Measurements from ENCODE around the gene IL15.

The IL15 gene

DNA sequence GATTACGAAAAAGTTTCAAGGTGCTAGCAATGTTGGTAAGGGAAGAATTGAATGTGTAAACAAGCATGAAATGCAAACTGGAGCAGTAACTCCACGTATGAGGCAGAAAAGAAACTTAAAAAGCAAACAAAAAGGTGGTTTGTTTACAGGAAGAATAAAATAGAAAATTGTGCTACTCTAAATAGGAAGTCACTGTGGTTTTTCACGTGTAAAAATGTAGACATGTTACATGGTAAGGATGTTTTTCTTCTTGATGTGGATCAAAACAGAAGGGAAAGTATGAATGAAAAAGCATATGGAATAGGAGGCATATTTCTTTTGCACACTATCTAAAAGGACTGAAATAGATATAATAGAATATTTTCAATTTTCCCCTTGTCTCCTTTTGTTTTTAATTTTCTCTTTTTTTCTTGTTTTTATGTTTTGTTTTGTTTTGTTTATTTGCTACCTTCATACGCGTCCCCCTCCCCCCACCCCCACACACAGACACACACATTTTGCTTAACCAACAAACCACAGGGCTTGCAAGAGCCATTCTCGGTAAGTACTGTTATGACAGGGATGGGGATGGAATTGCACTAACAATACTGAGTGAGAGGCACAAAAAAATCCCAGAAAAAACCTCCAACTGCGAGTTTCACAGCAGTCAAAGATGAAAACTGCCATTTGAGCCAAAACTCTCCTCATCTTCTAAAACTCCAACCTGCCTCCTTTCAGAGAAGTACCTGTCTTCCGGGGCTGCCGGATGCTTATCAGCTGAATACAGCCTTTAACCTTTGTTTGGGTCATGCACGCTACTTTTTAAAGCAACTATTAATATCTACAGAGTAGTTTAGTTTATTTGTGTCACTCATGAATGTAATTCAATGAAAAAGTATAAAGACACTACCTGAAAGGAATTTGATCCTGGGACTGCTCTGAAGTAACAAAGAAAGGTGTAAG is 135.8 kb downstream of the IL15 start:
- ChIA-PET POLR2A (interaction anchor here (0.6 kb wide), 1 partner anchor 633 kb away, joined by 7 read pairs; no protein-coding TSS in a partner anchor), CTCF (interaction anchor here (2.1 kb wide), 1 partner anchor 13 kb away, joined by 6 read pairs; no protein-coding TSS in a partner anchor)
- no peak for DNase-seq (ENCODE audit: extremely low spot score)

GRCh38 chr4:141772838-141773237 is 136.5 kb downstream of the IL15 start:
- POLR2A ChIA-PET: interaction anchor here (0.6 kb wide), 1 partner anchor 632 kb away, joined by 7 read pairs; no protein-coding TSS in a partner anchor
- CTCF ChIA-PET: interaction anchor here (0.9 to 2.1 kb wide), 2 partner anchors 12 to 17 kb away, joined by 3 to 6 read pairs; no protein-coding TSS in a partner anchor
- no peak for DNase-seq (ENCODE audit: extremely low spot score)
- no peak for TF ChIP-seq CTCF (IDR thresholded peaks at IDR 0.05; ENCODE audit: control extremely low read depth, extremely low read depth, low read depth, missing control alignments)

More for the DNA sequence above, 135.8 kb downstream of the IL15 start:
- TF ChIP-seq CTCF (IDR thresholded peaks at IDR 0.05; ENCODE audit: control extremely low read depth, extremely low read depth, low read depth, missing control alignments): no peak

DNA sequence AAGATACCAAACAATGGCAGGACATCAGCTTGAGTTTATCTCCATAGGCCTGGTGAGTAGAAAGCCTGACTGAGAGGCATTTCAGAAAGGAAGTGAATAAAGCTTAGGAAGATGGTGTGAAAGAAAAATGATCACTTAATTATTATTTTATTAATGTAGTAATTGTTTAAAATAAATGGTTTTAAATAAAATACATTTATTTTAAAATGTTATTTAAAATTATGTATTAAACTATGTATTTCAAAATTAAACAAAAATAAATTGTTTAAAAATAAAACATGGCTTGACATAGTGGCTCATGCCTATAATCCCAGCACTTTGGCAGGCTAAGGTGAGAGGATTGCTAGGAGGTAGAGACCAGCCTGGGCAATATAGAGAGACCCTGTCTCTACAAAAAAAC is 145.8 kb downstream of the IL15 start:
- no peak for TF ChIP-seq CTCF (IDR thresholded peaks at IDR 0.05; ENCODE audit: control extremely low read depth, extremely low read depth, low read depth, missing control alignments)
- CTCF ChIA-PET: interaction anchor here (0.9 kb wide), 1 partner anchor 9 kb away, joined by 3 read pairs; no protein-coding TSS in a partner anchor
- POLR2A ChIA-PET: no interaction called here
- no peak for DNase-seq (ENCODE audit: extremely low spot score)

Data from GM10248 (cell line).